Stimulated activated CD4-positive, alpha-beta T cell treated with anti-CD3 and anti-CD28 coated beads, TNF-alpha, amount 100 ng/mL, for 48 hours (primary cell): ENCODE results near the gene PSEN2.
A peak's percentile ranks its signal among the peaks of the same experiment; 100 is the strongest.
"Not testable (repeated sequence)": the region's sequence is repeated elsewhere in the genome, so short reads cannot be mapped to it uniquely, and the experiment has no call there.

Experiments used
- DNase-seq, 3 donors: peaks; one replicate each; pipeline ENCODE4 v3.0.0-alpha.2; 2020; ENCODE audit warnings: low read depth in 3 of 3

Gene PSEN2

DNA sequence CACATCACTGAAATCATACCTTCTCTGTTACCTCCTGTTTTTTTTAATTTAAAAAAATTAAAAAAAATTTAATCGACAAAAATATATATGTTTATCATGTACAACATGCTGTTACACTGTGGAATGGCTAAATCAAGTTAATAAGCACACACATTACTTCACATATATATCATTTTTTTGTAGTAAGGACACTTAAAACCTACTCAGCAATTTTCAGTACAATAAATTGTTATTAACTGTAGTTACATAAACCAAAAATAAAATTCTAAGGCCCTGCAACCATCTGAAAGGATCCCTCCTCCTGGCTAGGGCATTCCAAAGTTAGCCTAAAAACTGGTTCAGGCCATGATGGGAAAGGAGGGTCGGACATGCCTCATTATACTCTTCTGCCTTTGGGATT, 46.1 kb downstream of the PSEN2 start:
- DNase-seq = no peak

DNA sequence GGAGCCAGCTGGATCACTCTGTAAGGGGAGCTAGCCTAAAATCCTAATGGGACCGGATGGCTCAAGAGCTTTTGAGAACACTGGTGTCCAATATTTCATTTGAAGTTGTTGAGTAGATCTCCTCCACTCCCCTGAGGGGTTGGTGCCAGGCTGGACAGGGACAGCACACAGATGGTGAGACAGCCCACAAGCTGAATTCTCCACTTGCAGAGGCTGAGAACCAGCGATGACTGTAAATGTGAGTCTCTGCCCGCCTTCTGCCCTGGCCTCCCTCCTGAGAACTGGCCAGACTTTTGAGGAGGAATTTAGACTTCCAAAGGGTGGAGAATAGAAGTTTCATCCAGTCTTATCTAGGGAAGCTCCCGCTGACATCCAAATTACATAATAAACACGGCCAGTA, 49.2 kb downstream of the PSEN2 start:
- DNase-seq = no peak

DNA sequence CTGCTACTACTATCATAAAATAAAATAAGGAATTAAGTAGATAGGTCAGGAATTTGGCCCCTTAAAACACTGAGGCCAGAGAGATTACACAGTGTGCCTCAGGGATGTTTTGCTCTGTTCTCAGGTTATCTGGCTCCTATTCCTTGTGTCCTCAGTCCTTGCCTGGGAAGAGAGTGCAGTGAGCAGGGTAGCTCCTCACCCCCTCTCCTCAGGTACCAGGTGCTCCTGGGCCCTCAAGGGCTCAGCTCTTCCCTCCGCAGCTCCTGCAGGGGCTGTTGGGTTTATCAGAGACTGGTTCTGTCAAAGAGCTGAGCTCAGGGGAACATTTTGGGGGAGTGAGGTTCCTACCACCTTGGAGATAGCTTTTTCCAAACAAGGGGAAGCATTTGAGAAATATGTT, 49.6 kb downstream of the PSEN2 start:
- no peak for DNase-seq

DNA sequence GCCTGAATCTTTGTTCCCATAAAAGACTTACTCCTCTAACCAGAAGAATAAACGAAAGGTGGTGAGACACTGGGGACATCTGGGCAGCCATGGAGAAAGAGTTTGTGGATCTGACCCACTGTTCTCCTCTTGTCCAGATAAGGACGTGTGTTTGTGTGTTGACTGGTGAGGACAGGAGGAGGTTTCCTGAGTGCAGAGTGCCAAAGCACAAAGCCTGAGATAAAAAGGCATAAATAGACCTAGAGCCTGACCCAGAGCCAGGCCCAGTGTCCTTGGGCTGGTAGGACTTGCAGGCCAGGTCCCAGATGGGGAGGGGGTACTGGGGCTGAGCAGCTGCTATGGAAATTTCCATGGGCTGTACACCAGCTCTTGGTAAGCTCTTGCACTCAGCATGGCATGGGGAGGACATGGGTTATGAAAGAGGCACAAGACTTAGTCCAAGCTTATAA, 50.1 kb downstream of the PSEN2 start:
- no peak for DNase-seq

DNA sequence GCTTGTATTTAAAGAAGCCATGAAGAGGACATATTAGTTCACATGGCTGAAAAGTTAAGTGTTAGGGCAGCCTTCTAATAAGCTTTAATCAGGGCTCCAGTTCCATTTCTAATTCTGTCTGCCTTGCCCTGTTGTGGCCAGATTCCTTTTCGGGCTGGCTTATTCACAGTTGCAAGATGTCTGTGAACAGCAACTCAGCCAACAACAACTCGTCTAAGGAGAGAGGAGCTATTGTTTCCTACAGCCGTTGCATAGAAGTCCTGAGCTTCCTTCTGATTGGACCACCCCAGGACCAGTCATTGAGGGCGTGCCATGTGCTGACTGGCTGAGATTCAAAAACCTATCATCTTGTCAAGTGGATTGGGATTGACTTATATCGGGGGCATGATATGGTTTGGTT, 51.1 kb downstream of the PSEN2 start:
- no peak for DNase-seq

DNA sequence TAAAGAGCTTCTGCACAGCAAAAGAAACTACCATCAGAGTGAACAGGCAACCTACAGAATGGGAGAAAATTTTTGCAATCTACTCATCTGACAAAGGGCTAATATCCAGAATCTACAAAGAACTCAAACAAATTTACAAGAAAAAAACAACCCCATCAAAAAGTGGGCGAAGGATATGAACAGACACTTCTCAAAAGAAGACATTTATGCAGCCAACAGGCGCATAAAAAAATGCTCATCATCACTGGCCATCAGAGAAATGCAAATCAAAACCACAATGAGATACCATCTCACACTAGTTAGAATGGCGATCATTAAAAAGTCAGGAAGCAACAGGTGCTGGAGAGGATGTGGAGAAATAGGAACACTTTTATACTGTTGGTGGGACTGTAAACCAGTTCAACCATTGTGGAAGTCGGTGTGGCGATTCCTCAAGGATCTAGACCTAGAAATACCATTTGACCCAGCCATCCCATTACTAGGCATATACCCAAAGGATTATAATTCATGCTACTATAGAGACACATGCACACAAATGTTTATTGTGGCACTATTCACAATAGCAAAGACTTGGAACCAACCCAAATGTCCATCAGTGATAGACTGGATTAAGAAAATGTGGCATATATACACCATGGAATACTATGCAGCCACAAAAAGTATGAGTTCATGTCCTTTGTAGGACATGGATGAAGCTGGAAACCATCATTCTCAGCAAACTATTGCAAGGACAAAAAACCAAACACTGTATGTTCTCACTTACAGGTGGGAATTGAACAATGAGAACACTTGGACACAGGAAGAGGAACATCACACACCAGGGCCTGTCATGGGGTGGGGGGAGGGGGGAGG, 59.1 kb downstream of the PSEN2 start:
- not testable (repeated sequence) for DNase-seq

- DNase-seq = no peak
Measured at GRCh38 chr1:226934483-226935237, 64.2 kb downstream of the PSEN2 start.

GRCh38 chr1:226937940-226938725, 67.7 kb downstream of the PSEN2 start:
- DNase-seq = no peak

DNA sequence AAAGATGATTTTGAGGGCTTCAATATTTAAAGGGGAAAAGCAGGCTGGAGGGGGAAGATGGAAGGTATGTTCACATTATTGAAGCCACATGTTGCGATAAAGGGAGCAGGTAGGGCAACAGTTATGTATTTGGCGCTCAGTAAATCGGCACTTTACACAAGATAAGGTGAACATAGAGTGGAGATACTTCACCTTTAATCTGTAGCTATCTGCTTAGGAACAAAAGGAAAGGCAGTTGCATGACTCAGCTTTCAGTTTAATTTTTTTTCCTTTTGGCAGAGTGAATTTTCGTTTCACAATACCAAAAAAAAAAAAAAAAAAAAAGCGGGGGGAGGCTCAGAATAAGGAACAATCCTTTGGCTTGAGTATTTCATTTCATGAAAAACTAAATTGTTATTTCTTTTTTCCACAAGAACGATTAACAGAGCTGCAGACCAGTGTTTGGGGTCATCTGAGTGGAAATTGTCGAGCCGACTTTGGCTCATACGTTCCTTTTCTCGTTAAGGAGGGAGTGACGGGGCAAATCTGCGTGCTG, 68.6 kb downstream of the PSEN2 start:
- no peak for DNase-seq

DNA sequence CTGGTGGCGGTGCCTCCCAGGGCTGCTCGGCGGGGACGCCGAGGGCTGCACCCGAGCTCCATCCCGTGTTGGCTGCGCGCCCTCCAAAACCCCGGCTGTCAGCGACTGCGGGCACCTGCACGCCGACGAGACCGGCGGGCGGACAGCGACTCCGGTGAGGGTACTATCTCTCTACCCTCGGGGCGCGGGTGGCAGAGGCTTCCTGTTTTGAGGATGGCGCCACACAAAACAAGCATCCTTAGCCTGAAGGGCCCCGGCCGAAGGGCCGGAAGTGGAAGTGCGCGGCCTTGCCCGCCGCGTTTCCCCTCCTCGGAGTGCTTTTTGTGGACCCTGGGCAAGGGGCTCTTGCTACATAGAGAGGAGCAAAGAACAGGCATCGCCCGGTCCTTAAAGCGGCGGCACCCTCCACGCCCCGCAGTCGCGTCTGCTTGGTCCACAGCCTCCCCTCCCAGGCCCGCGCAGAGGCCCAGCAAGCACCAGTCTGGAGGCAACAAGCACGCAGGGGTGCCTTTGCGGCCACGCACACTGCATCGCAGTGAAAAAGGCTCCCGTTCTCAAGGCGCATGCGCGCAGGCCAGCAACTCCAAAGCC, 69.1 kb downstream of the PSEN2 start:
- peak in 2 of 3 donors; percentile 42 to 47 for DNase-seq

DNA sequence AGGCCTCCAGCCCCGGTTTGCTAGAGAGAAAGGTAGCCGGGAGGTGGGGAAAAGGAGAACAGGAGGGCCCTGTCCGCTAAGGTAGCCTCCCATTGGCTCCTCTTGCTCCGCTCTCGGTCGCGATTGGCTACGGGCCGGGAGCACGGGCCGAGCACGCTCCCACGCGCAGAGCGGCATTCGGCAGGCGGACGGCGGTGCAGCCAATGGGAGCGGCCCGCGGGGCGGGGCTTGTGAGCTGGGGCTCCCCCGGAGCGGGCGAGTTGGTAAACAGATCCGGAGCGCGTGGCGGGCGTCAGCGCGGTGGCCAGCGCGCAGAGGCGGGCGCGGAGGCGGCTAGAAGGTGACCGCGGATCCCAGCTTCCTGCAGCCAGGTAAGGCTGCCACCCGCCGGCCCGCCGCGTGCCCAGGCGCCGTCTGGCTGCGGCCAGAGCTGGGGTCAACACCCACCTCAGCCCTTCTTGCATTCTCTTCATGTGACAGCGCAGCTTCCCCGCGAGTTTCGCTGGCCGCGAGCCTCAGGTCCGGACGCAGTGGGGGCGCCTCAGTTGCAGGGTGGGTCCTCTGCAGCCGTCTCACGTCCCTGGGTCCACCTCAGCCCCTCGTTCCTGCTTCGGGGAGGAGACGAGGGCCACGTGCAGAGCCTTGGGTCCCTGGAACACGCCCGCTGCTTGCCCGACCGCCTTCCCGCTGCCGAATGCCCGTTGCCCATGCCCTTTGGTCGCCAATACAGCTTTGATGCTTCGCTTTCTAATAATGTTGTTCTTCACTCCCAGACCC, 69.8 kb downstream of the PSEN2 start, which contains the start of gene COQ8A:
COQ8A (plus strand) TSS at position 266 of the 777 bp plus-strand sequence. CDS start 21,092 bp downstream, outside the sequence.
- peak; percentile 96 to 99 (median 97) for DNase-seq

DNA sequence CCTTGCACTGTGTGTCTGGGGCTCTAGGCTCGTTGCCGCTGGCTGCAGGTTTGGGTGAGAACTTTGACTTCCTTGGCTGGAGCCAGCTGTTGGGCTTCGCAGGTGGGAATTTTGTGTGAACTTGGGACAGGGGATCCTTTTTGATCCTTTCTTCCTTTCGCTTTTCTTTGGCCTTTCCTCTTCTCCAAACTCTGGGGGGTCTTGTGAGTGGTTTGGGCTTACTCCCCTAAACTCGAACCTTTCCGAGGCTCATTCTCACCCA, 70.3 kb downstream of the PSEN2 start:
- no peak for DNase-seq

DNA sequence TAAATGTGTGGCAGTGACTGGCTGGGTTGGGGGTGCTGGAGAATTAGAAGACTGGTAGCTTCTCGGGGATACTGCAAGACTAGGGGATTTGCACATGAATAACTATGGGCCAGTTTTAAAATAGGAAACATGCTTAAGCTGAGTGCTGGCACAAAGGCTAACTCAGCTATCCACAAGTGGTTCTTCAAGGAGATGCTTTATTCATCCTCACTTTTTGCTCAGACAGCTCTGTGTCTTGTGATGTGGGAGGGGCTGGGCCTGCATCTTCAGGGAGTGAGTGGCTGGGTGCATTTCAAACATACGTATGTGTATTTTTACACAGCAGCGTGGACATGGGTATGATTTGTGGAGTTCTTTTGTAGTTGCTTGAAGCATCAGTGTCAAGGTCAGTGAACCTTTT, 72.0 kb downstream of the PSEN2 start:
- no peak for DNase-seq

GRCh38 chr1:226943156-226943555, 72.7 kb downstream of the PSEN2 start:
- DNase-seq = no peak

DNA sequence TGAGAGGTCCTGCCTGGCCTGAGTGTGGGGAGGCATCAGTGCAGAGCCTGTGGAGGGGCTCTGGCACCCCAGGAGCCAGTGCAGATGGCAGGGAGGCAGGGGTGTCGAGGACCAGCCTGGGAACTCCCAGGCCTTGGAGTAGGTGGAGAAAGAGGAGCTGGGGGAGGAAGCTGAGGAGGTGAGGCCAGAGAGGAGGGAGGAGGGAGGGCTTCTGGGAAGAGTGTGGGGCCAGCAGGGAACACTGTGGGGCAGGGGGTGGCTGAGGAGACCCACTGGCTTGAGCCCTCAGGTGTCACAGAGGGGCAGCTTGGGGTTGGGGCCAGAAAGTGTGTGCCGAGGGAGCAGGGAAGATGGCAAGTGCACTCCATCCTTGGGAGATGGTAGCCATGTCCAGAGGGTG, 73.5 kb downstream of the PSEN2 start:
- DNase-seq = no peak

DNA sequence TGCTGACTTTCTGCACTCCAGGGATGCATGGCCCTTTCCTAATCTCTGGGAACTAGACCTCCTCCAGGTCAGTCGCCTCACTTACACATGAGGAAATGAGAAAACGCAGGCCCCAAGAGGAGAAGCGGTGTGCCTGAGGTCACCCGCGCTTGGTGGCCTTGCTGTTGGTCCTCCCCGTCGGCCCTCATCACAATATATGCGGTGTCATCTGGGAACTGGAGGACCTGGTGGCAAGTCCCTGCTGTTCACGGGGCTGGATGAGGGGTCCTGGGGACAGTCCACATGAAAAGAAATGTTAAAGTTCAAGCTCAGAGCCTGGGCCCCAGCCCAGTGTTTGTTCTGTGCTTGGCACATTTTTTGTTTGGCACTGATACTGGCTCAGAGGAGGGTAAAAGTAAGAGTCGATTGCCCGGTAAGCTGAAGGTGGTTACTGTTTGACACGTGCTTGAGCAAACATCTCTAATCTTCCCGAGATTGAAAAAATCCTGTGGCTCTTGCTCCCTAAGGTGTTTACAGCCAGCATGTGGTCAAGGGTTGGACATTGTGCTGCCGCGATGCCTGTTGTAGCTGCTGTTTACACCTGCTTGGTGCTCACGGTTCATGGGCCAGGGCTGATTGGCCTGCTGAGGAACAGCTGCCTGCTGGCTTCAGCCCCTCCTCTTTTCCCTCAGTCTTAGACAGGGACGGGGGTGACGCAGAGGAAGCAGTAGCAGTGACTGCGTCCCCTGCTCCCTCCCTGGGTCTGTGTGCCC, 74.9 kb downstream of the PSEN2 start:
- DNase-seq = no peak
